Measurements from ENCODE around the gene TNIK. TPM values are rescaled to one million over a fixed set of nuclear protein-coding genes. Genes with fewer than 3 reads are reported as not detected.

The TNIK gene
- total and polyA plus RNA-seq, 2 of the 13 experiments (the other 11 are each of a cell fraction or from before 2014, with no cell fraction given) = 0.15 to 0.22 TPM

DNA sequence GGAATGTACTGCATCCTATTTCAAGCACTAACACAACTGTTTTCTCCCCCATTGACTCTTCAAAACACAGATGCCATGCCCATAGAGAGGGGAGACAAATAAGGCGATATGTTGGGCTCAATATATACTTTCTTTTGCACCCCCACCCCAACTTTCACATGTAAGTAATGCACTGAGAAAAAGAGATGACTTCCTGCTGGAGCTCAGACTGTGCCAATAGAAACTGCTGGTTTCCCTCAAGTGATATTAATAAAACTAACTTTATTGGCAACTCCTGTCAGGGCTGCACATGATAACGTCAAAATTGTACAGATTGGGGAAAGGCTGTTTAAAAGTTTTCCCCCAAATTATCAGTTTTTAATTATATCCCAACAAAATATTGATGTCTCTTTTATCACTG lies 163.0 kb downstream of the TNIK start:
- in situ Hi-C loops (cut with HindIII; ENCODE audit: extremely low pct_ligation_motif_present, low pct_unique_long_range_greater_than_20kb) = no loop called here
- FAIRE-seq = no peak
- Histone ChIP-seq H3K36me3 (replicated peaks in 1 of 2; ENCODE audit: control insufficient read depth in 1 of 2, insufficient read depth in 2 of 2, low read length in 2 of 2) (no peaks in the 10 kb centered on the region), H2AFZ (ENCODE audit: low read length) (no peak overlapping the region), H3K9me3 (ENCODE audit: low read length) (no peaks in the 10 kb centered on the region), H3K4me2 (ENCODE audit: low read depth, low read length) (no peak overlapping the region), H4K20me1 (ENCODE audit: insufficient read depth, low read length) (no peaks in the 10 kb centered on the region), H3K9ac (ENCODE audit: insufficient read depth, low read depth, low read length) (no peak overlapping the region), H3K4me3 (replicated peaks in 1 of 3; ENCODE audit: insufficient read depth in 1 of 3, low read depth in 2 of 3, low read length in 3 of 3) (no peak overlapping the region), H3K27ac (ENCODE audit: extremely low read length, insufficient read depth, low read length) (no peak overlapping the region), H3K79me2 (ENCODE audit: insufficient read depth, low read length) (no peaks in the 10 kb centered on the region), H3K4me1 (ENCODE audit: insufficient read depth, low read length) (no peaks in the 10 kb centered on the region), H3K27me3 (ENCODE audit: control insufficient read depth in 1 of 2, insufficient read depth in 2 of 2, low read length in 2 of 2) (no peaks in the 10 kb centered on the region)
- ChIA-PET CTCF (ENCODE audit: low intra/inter-chr PET ratio, low total read pairs) (no interaction called here), POLR2A (no interaction called here)
- 43% methylated on average over 2 of the region's 2 CpGs for WGBS (ENCODE audit: low lambda C conversion rate)
- no peak for DNase-seq (ENCODE audit: low spot score)
- ATAC-seq = no peak
- BruUV-seq (replicated peaks) = no TSS peak
- intact Hi-C loops (cut with micrococcal nuclease; ENCODE audit: unreplicated experiment) = no loop called here
- no peak for TF ChIP-seq ZFAT (CRISPR knock-in tag; conservative IDR thresholded peaks at IDR 0.05)
- no peak for TF ChIP-seq SNAPC4 (CRISPR knock-in tag; IDR thresholded peaks at IDR 0.05)
- no peak for TF ChIP-seq ZNF383 (CRISPR knock-in tag; IDR thresholded peaks at IDR 0.05; ENCODE audit: borderline replicate concordance)
- TF ChIP-seq ZNF124 (CRISPR knock-in tag; IDR thresholded peaks at IDR 0.05) = no peak
- no peak for TF ChIP-seq ZBTB43 (CRISPR knock-in tag; conservative IDR thresholded peaks at IDR 0.05)
- TF ChIP-seq IRF9 (CRISPR knock-in tag; IDR thresholded peaks at IDR 0.05; ENCODE audit: borderline replicate concordance) = no peak
- TF ChIP-seq ZNF256 (CRISPR knock-in tag; conservative IDR thresholded peaks at IDR 0.05) = no peak
- no peak for TF ChIP-seq NKX3-1 (CRISPR knock-in tag; IDR thresholded peaks at IDR 0.05)
- TF ChIP-seq ZNF597 (CRISPR knock-in tag; IDR thresholded peaks at IDR 0.05) = no peak
- no peak for TF ChIP-seq RBM39 (IDR thresholded peaks at IDR 0.05; ENCODE audit: low read depth, low read length, poor library complexity, severe bottlenecking)
- no peak for TF ChIP-seq TFDP2 (CRISPR knock-in tag; IDR thresholded peaks at IDR 0.05)
- no peak for TF ChIP-seq ZNF101 (CRISPR knock-in tag; IDR thresholded peaks at IDR 0.05; ENCODE audit: borderline replicate concordance, low read depth)
- no peak for TF ChIP-seq NONO (IDR thresholded peaks at IDR 0.05)
- TF ChIP-seq NONO (CRISPR knock-in tag; conservative IDR thresholded peaks at IDR 0.05) = no peak
- TF ChIP-seq RAD51 (IDR thresholded peaks at IDR 0.05; ENCODE audit: borderline replicate concordance) = no peak
- TF ChIP-seq TP53 (CRISPR knock-in tag; conservative IDR thresholded peaks at IDR 0.05) = no peak

Data from HepG2 (cell line).